ENCODE results near the gene ATM. TPM values are rescaled to one million over a fixed set of nuclear protein-coding genes. Genes with fewer than 3 reads are reported as not detected.

ATM gene
- total RNA-seq, 2 experiments from 2014 or later: 125 to 159 TPM

GRCh38 chr11:108333403-108333899 is 110.6 kb downstream of the ATM start:
- BruUV-seq (replicated peaks): no TSS peak

DNA sequence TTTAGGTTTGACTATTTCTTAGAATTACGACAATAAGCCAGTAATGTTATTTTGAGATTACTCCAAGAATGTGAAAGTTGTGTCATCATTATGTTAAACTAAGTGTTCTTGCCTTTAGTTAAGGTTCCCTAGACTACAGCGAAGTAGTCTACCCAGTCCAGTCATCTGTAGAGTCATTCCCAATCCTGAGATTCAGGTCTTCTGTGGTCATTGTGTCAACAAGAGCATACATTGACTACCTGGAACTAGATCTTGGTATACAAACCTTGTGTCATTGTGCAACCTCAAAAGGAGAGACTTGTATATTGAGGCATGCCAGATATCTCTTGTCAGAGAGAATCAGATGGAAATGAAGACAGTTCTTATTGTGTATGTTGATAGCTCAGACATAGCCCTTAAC is 115.9 kb downstream of the ATM start:
- Histone ChIP-seq H3K4me2 (ENCODE audit: low read length) (no peak overlapping the region), H3K4me3 (ENCODE audit: low read depth, low read length, poor library complexity, severe bottlenecking) (no peak overlapping the region), H3K9me2 (ENCODE audit: insufficient read depth, low read length) (no peaks in the 10 kb centered on the region), H2AFZ (ENCODE audit: low read length) (no peak overlapping the region), H3K9me3 (ENCODE audit: low read length) (no peaks in the 10 kb centered on the region), H3K36me3 (ENCODE audit: insufficient read depth, low read length) (peaks cover 54% of the 10 kb centered on the region), H3K4me1 (ENCODE audit: insufficient read depth, low read length, poor library complexity, severe bottlenecking) (no peaks in the 10 kb centered on the region), H4K20me1 (ENCODE audit: insufficient read depth, low read length) (no peaks in the 10 kb centered on the region), H3K27ac (ENCODE audit: low read depth, low read length, poor library complexity, severe bottlenecking) (no peak overlapping the region), H3K79me2 (ENCODE audit: insufficient read depth, low read depth, low read length) (no peaks in the 10 kb centered on the region)
- no peak for TF ChIP-seq EZH2phosphoT487 (IDR thresholded peaks at IDR 0.05; ENCODE audit: borderline replicate concordance, low read depth, low read length)
- TF ChIP-seq, protein P1, sequence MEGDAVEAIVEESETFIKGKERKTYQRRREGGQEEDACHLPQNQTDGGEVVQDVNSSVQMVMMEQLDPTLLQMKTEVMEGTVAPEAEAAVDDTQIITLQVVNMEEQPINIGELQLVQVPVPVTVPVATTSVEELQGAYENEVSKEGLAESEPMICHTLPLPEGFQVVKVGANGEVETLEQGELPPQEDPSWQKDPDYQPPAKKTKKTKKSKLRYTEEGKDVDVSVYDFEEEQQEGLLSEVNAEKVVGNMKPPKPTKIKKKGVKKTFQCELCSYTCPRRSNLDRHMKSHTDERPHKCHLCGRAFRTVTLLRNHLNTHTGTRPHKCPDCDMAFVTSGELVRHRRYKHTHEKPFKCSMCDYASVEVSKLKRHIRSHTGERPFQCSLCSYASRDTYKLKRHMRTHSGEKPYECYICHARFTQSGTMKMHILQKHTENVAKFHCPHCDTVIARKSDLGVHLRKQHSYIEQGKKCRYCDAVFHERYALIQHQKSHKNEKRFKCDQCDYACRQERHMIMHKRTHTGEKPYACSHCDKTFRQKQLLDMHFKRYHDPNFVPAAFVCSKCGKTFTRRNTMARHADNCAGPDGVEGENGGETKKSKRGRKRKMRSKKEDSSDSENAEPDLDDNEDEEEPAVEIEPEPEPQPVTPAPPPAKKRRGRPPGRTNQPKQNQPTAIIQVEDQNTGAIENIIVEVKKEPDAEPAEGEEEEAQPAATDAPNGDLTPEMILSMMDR (conservative IDR thresholded peaks at IDR 0.05; ENCODE audit: low read length): no peak
- DNase-seq (ENCODE audit: low spot score): no peak
- ChIA-PET CTCF (ENCODE audit: unreplicated experiment) (no interaction called here), POLR2A (interaction anchor here (1.5 kb wide), 1 partner anchor 12 kb away, joined by 5 read pairs; no protein-coding TSS in a partner anchor)
- intact Hi-C loops (cut with micrococcal nuclease; ENCODE audit: unreplicated experiment): no loop called here
- no TSS peak for BruUV-seq (replicated peaks)

More at GRCh38 chr11:108333403-108333899, 110.6 kb downstream of the ATM start:
- Histone ChIP-seq H3K27ac (ENCODE audit: low read depth, low read length, poor library complexity, severe bottlenecking) (no peak overlapping the region), H3K9me3 (ENCODE audit: low read length) (no peaks in the 10 kb centered on the region), H3K36me3 (ENCODE audit: insufficient read depth, low read length) (peaks cover 95% of the 10 kb centered on the region), H2AFZ (ENCODE audit: low read length) (no peak overlapping the region), H3K79me2 (ENCODE audit: insufficient read depth, low read depth, low read length) (no peaks in the 10 kb centered on the region), H4K20me1 (ENCODE audit: insufficient read depth, low read length) (no peaks in the 10 kb centered on the region), H3K4me1 (ENCODE audit: insufficient read depth, low read length, poor library complexity, severe bottlenecking) (no peaks in the 10 kb centered on the region), H3K9me2 (ENCODE audit: insufficient read depth, low read length) (no peaks in the 10 kb centered on the region), H3K4me2 (ENCODE audit: low read length) (no peak overlapping the region), H3K4me3 (ENCODE audit: low read depth, low read length, poor library complexity, severe bottlenecking) (no peak overlapping the region)
- intact Hi-C loops (cut with micrococcal nuclease; ENCODE audit: unreplicated experiment): no loop called here
- CTCF ChIA-PET (ENCODE audit: unreplicated experiment): no interaction called here
- DNase-seq (ENCODE audit: low spot score): no peak
- TF ChIP-seq, protein P1 (conservative IDR thresholded peaks at IDR 0.05; ENCODE audit: low read length): no peak
- no peak for TF ChIP-seq EZH2phosphoT487 (IDR thresholded peaks at IDR 0.05; ENCODE audit: borderline replicate concordance, low read depth, low read length)
- POLR2A ChIA-PET: interaction anchor here (0.9 kb wide), 1 partner anchor 332 kb away, joined by 3 read pairs; no protein-coding TSS in a partner anchor

GRCh38 chr11:108340973-108341372 is 118.1 kb downstream of the ATM start:
- Histone ChIP-seq H3K27ac (ENCODE audit: low read depth, low read length, poor library complexity, severe bottlenecking) (no peak overlapping the region), H2AFZ (ENCODE audit: low read length) (no peak overlapping the region), H4K20me1 (ENCODE audit: insufficient read depth, low read length) (no peaks in the 10 kb centered on the region), H3K4me2 (ENCODE audit: low read length) (no peak overlapping the region), H3K9me3 (ENCODE audit: low read length) (no peaks in the 10 kb centered on the region), H3K79me2 (ENCODE audit: insufficient read depth, low read depth, low read length) (no peaks in the 10 kb centered on the region), H3K36me3 (ENCODE audit: insufficient read depth, low read length) (peaks cover 43% of the 10 kb centered on the region), H3K4me3 (ENCODE audit: low read depth, low read length, poor library complexity, severe bottlenecking) (no peak overlapping the region), H3K4me1 (ENCODE audit: insufficient read depth, low read length, poor library complexity, severe bottlenecking) (no peaks in the 10 kb centered on the region), H3K9me2 (ENCODE audit: insufficient read depth, low read length) (no peaks in the 10 kb centered on the region)
- POLR2A ChIA-PET: interaction anchor here (0.6 kb wide), 1 partner anchor 9 kb away, joined by 3 read pairs; no protein-coding TSS in a partner anchor
- BruUV-seq (replicated peaks): no TSS peak
- intact Hi-C loops (cut with micrococcal nuclease; ENCODE audit: unreplicated experiment): no loop called here
- TF ChIP-seq, protein P1 (conservative IDR thresholded peaks at IDR 0.05; ENCODE audit: low read length): no peak
- TF ChIP-seq EZH2phosphoT487 (IDR thresholded peaks at IDR 0.05; ENCODE audit: borderline replicate concordance, low read depth, low read length): no peak
- DNase-seq (ENCODE audit: low spot score): no peak
- CTCF ChIA-PET (ENCODE audit: unreplicated experiment): no interaction called here

All from OCI-LY7 (cell line).